HepG2 (cell line): ENCODE measurements around the gene MTOR. TPM values are rescaled to one million over a fixed set of nuclear protein-coding genes. Genes with fewer than 3 reads are reported as not detected.

Experiments
- ATAC-seq: fragments of 200-7000 bp; cut with Tn5 transposase; 3 replicates; pipeline ENCODE4 v1.9.1; 2020; ENCODE audit warnings: mild to moderate bottlenecking, moderate library complexity
- BruUV-seq: library from RNA; stranded (reverse); fragments of 400-500 nt; replicated peaks from 2 replicates; lab custom pipeline; 2021; lab: Mats Ljungman, UMichigan
- CTCF ChIA-PET: fragments of 300-600 bp; formaldehyde crosslinking; extraction: SDS; loops from one replicate; lab custom pipeline; 2021; ENCODE audit warnings: low total read pairs, inconsistent platforms, low intra/inter-chr PET ratio; lab: Yijun Ruan, JAX
- POLR2A ChIA-PET: fragments of 350-600 bp; sonication (Branson Sonifier 250); formaldehyde crosslinking; loops from one replicate; lab custom pipeline; 2020; ENCODE audit warnings: antibody characterized with exemption, inconsistent platforms; lab: Yijun Ruan, JAX
- DNase-seq: peaks from one replicate; pipeline ENCODE4 v3.0.0-alpha.2; 2015; ENCODE audit warnings: low spot score
- FAIRE-seq: peaks from 3 replicates; lab custom pipeline; 2011; peaks lifted over from hg19 to GRCh38; lab: Jason Lieb, UNC
- H2AFZ ChIP-seq: one replicate; pipeline ENCODE4 v1.6.1; 2011; ENCODE audit warnings: low read length, inconsistent platforms
- H3K27ac ChIP-seq: fragments of 300-600 bp; 3 replicates; pipeline ENCODE4 v1.8.0; 2011; ENCODE audit warnings: mixed run types, mild to moderate bottlenecking, mixed read lengths, low read length, inconsistent platforms; ENCODE audit not compliant: insufficient read depth; ENCODE audit errors: extremely low read length
- H3K27me3 ChIP-seq, 2 experiments: fragments of 200-600 bp in 1 of 2; 2 replicates in 1 of 2; 3 replicates in 1 of 2; pipeline versions ENCODE4 v1.6.0 to v1.8.0; 2011; ENCODE audit warnings: low read length in 2 of 2, mild to moderate bottlenecking in 2 of 2, moderate library complexity in 2 of 2, inconsistent platforms in 1 of 2; ENCODE audit not compliant: insufficient read depth in 2 of 2, control insufficient read depth in 1 of 2
- H3K36me3 ChIP-seq, 2 experiments: fragments of 200-600 bp in 1 of 2; replicated peaks in 1 of 2; 2 replicates in 1 of 2; 3 replicates in 1 of 2; pipeline versions ENCODE4 v1.5.1 to v1.8.0; 2011; ENCODE audit warnings: low read length in 2 of 2, inconsistent platforms in 1 of 2; ENCODE audit not compliant: insufficient read depth in 2 of 2, control insufficient read depth in 1 of 2
- H3K4me1 ChIP-seq: 2 replicates; pipeline ENCODE4 v1.5.1; 2012; ENCODE audit warnings: low read length, inconsistent platforms; ENCODE audit not compliant: insufficient read depth
- H3K4me2 ChIP-seq: 2 replicates; pipeline ENCODE4 v1.6.0; 2011; ENCODE audit warnings: low read depth, low read length, inconsistent platforms
- H3K4me3 ChIP-seq, 3 experiments: fragments of 200-600 bp in 1 of 3; sonication (generic), shearing (Covaris generic) in 1 of 3; replicated peaks in 1 of 3; 2 replicates each; pipeline ENCODE4 v1.5.1; 2011 to 2016; ENCODE audit warnings: low read length in 3 of 3, inconsistent platforms in 2 of 3, low read depth in 2 of 3, mild to moderate bottlenecking in 2 of 3, control low read depth in 1 of 3, mixed read lengths in 1 of 3; ENCODE audit not compliant: insufficient read depth in 1 of 3
- H3K79me2 ChIP-seq: one replicate; pipeline ENCODE4 v1.6.1; 2011; ENCODE audit warnings: low read length, inconsistent platforms; ENCODE audit not compliant: insufficient read depth
- H3K9ac ChIP-seq: 2 replicates; pipeline ENCODE4 v1.6.0; 2011; ENCODE audit warnings: mild to moderate bottlenecking, low read depth, low read length, inconsistent platforms; ENCODE audit not compliant: insufficient read depth
- H3K9me3 ChIP-seq: 2 replicates; pipeline ENCODE4 v1.5.1; 2012; ENCODE audit warnings: mild to moderate bottlenecking, low read length
- H4K20me1 ChIP-seq: 2 replicates; pipeline ENCODE4 v1.6.0; 2011; ENCODE audit warnings: inconsistent platforms, mild to moderate bottlenecking, low read length, moderate library complexity; ENCODE audit not compliant: insufficient read depth
- KLF12 ChIP-seq: sonication (generic); formaldehyde crosslinking; IDR thresholded peaks from 2 replicates; pipeline ENCODE4 v1.4.0; 2020; ENCODE audit warnings: missing genetic modification reagents, borderline replicate concordance
- MXD1 ChIP-seq: sonication (generic); formaldehyde crosslinking; IDR thresholded peaks from 2 replicates; pipeline ENCODE4 v1.4.0; 2020; ENCODE audit warnings: mild to moderate bottlenecking, missing genetic modification reagents
- NR2F6 ChIP-seq, 2 experiments: IDR thresholded peaks; 2 replicates each; pipeline ENCODE4 v1.6.1; 2016; ENCODE audit warnings: antibody characterized with exemption in 1 of 2, mild to moderate bottlenecking in 1 of 2
- PHF8 ChIP-seq: sonication (generic); formaldehyde crosslinking; IDR thresholded peaks from 2 replicates; pipeline ENCODE4 v1.5.0; 2020; ENCODE audit warnings: missing genetic modification reagents
- PLSCR1 ChIP-seq: sonication (generic); formaldehyde crosslinking; IDR thresholded peaks from 2 replicates; pipeline ENCODE4 v1.5.0; 2020; ENCODE audit warnings: missing genetic modification reagents, mild to moderate bottlenecking, borderline replicate concordance
- SAP130 ChIP-seq: IDR thresholded peaks from 2 replicates; pipeline ENCODE4 v1.6.1; 2016; ENCODE audit warnings: low read depth
- ZBED4 ChIP-seq: sonication (generic); formaldehyde crosslinking; IDR thresholded peaks from 2 replicates; pipeline ENCODE4 v1.4.0; 2020; ENCODE audit warnings: missing genetic modification reagents, borderline replicate concordance
- ZFP62 ChIP-seq: sonication (generic); formaldehyde crosslinking; IDR thresholded peaks from 2 replicates; pipeline ENCODE4 v1.4.0; 2020; ENCODE audit warnings: missing genetic modification reagents
- ZNF331 ChIP-seq: sonication (generic); formaldehyde crosslinking; IDR thresholded peaks from 2 replicates; pipeline ENCODE4 v1.4.0; 2020; ENCODE audit warnings: missing genetic modification reagents
- ZNF530 ChIP-seq: sonication (generic); formaldehyde crosslinking; IDR thresholded peaks from 2 replicates; pipeline ENCODE4 v1.5.0; 2020; ENCODE audit warnings: low read depth, mild to moderate bottlenecking, missing genetic modification reagents
- WGBS: methylation state at CpG from one replicate; pipeline ENCODE4 v1.1.6; 2017; ENCODE audit warnings: low lambda C conversion rate; 5-methylcytosine and 5-hydroxymethylcytosine counted together
- in situ Hi-C: cut with HindIII; loops from 2 replicates; pipeline ENCODE4 v1.10.0; 2017; ENCODE audit warnings: low pct_unique_long_range_greater_than_20kb; ENCODE audit not compliant: extremely low pct_ligation_motif_present
- intact Hi-C: fragments of 100-400 bp; cut with micrococcal nuclease; formaldehyde crosslinking; loops from one replicate; pipeline ENCODE4 v1.10.0; 2022; ENCODE audit not compliant: unreplicated experiment
- polyA plus RNA-seq, 8 experiments: library from polyadenylated mRNA; depleted of rRNA in 3 of 8; stranded (reverse) in 7 of 8; unstranded in 1 of 8; fragments of >200 nt; fragmentation: Illumina TruSeq in 4 of 8; extraction: Trizol in 4 of 8; gene quantifications; 2 replicates each; pipeline versions ENCODE4 v1.2.1 to v1.2.3, GENCODE V29; 2011 to 2016; ENCODE audit warnings: low read depth in 4 of 8, missing spikeins in 1 of 8, mixed read lengths in 1 of 8; ENCODE audit not compliant: insufficient read depth in 1 of 8
- total RNA-seq, 5 experiments: library from RNA; depleted of rRNA; stranded (reverse); fragments of >200 nt; fragmentation: Illumina TruSeq; extraction: Trizol; gene quantifications; 2 replicates each; pipeline ENCODE4 v1.2.3, GENCODE V29; 2016; ENCODE audit warnings: low read depth in 1 of 5
- TF ChIP-seq, protein P1 (sequence below): sonication (generic); formaldehyde crosslinking; IDR thresholded peaks from 2 replicates; pipeline ENCODE4 v1.4.0; 2020; ENCODE audit warnings: missing genetic modification reagents, mild to moderate bottlenecking, borderline replicate concordance

Gene MTOR
- total and polyA plus RNA-seq, 2 of the 13 experiments (the other 11 are each of a cell fraction or from before 2014, with no cell fraction given), result 24.6 to 34.6 TPM

DNA sequence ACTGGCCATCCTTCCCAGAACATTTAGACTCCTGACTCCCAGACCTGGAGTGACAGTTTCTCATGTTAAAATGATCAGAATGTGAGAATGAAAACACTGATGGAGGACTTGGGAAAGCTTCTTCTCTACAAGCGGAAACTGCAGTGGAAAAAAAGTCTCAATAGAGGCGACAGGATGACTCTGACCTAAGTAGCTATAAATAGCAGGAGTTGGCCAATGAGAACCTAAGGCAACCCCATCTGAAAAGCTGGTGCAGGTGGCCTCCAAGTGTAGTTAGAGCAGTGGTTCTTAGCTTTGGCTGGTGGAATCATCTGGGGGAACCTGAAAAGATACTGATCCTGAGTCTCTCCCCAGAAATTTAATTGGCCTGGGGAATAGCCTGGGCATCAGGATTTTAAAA, 118.4 kb downstream of the MTOR start (continued):
- TF ChIP-seq, protein P1, sequence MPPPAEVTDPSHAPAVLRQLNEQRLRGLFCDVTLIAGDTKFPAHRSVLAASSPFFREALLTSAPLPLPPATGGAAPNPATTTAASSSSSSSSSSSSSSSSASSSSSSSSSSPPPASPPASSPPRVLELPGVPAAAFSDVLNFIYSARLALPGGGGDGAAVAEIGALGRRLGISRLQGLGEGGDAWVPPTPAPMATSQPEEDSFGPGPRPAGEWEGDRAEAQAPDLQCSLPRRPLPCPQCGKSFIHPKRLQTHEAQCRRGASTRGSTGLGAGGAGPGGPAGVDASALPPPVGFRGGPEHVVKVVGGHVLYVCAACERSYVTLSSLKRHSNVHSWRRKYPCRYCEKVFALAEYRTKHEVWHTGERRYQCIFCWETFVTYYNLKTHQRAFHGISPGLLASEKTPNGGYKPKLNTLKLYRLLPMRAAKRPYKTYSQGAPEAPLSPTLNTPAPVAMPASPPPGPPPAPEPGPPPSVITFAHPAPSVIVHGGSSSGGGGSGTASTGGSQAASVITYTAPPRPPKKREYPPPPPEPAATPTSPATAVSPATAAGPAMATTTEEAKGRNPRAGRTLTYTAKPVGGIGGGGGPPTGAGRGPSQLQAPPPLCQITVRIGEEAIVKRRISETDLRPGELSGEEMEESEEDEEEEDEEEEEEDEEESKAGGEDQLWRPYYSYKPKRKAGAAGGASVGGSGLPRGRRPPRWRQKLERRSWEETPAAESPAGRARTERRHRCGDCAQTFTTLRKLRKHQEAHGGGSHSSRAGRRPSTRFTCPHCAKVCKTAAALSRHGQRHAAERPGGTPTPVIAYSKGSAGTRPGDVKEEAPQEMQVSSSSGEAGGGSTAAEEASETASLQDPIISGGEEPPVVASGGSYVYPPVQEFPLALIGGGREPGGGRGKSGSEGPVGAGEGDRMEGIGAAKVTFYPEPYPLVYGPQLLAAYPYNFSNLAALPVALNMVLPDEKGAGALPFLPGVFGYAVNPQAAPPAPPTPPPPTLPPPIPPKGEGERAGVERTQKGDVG (CRISPR knock-in tag), result no peak
- TF ChIP-seq KLF12 (CRISPR knock-in tag), result no peak
- no peak for TF ChIP-seq MXD1
- no peak for TF ChIP-seq ZFP62 (CRISPR knock-in tag)
- TF ChIP-seq SAP130 (CRISPR knock-in tag), result no peak
- TF ChIP-seq PHF8, result no peak
- TF ChIP-seq PLSCR1, result no peak
- TF ChIP-seq ZNF331 (CRISPR knock-in tag), result no peak

GRCh38 chr1:11143401-11143800, 119.0 kb downstream of the MTOR start:
- WGBS, result 97% methylated on average over 5 of the region's 5 CpGs
- DNase-seq, result no peak
- Histone ChIP-seq H3K4me1 (no peaks in the 10 kb centered on the region), H3K9ac (no peak overlapping the region), H4K20me1 (no peaks in the 10 kb centered on the region), H3K36me3 (peaks cover 18 to 59% of the 10 kb centered on the region in 2 experiments; a peak in 4 of 5 replicates), H3K79me2 (no peaks in the 10 kb centered on the region), H3K27ac (no peak overlapping the region), H3K27me3 (no peaks in the 10 kb centered on the region; a peak in 1 of 5 replicates), H3K9me3 (no peaks in the 10 kb centered on the region), H3K4me2 (no peak overlapping the region), H3K4me3 (no peak overlapping the region), H2AFZ (no peak overlapping the region)
- FAIRE-seq, result no peak
- intact Hi-C loops, result no loop called here
- ChIA-PET POLR2A (no interaction called here), CTCF (no interaction called here)
- BruUV-seq, result no TSS peak
- TF ChIP-seq NR2F6 (IDR thresholded peaks at IDR 0.05) (no peak), NR2F6 (CRISPR knock-in tag; IDR thresholded peaks at IDR 0.05) (no peak), ZNF530 (CRISPR knock-in tag) (no peak), ZBED4 (CRISPR knock-in tag) (no peak)
- in situ Hi-C loops, result no loop called here
- ATAC-seq, result no peak
